Muscle of leg (tissue), 11 donors: Measurements from ENCODE around the gene LYRM1. TPM values are rescaled to one million over a fixed set of nuclear protein-coding genes. Genes with fewer than 3 reads are reported as not detected.

Experiments
- DNase-seq: peaks from one replicate; pipeline ENCODE4 v3.0.0; 2013
- H3K27ac ChIP-seq: one replicate; pipeline ENCODE4 v1.5.1; 2013; ENCODE audit warnings: mild to moderate bottlenecking, low read length, control low read depth
- H3K27me3 ChIP-seq: one replicate; pipeline ENCODE4 v1.6.1; 2013; ENCODE audit warnings: low read length; ENCODE audit not compliant: control insufficient read depth, insufficient read depth
- H3K36me3 ChIP-seq: one replicate; pipeline ENCODE4 v1.6.1; 2013; ENCODE audit warnings: low read length; ENCODE audit not compliant: control insufficient read depth, insufficient read depth
- H3K4me1 ChIP-seq: one replicate; pipeline ENCODE4 v1.6.1; 2013; ENCODE audit warnings: low read length; ENCODE audit not compliant: control insufficient read depth, insufficient read depth
- H3K4me3 ChIP-seq: one replicate; pipeline ENCODE4 v1.5.1; 2013; ENCODE audit warnings: low read length, control low read depth
- H3K9me3 ChIP-seq: replicated peaks from 2 replicates; pipeline ENCODE4 v1.6.1; 2013; ENCODE audit warnings: low read depth, low read length; ENCODE audit not compliant: control insufficient read depth
- WGBS: methylation state at CpG from one replicate; pipeline ENCODE4 v1.1.5; 2013; ENCODE audit warnings: missing lambda C conversion rate; ENCODE audit not compliant: insufficient coverage; 5-methylcytosine and 5-hydroxymethylcytosine counted together
- polyA plus RNA-seq, 8 donors: library from polyadenylated mRNA; unstranded; fragments of 120-200 nt; gene quantifications; one replicate each; pipeline versions ENCODE4 v1.2.1 to v1.2.3, GENCODE V29; 2013; ENCODE audit warnings: inconsistent platforms in 1 of 8, low replicate concordance in 1 of 8; ENCODE audit not compliant: insufficient read length in 8 of 8, insufficient read depth in 1 of 8
- total RNA-seq: library from RNA; stranded (reverse); fragments of 120-200 nt; gene quantifications from one replicate; pipeline ENCODE4 v1.2.4, GENCODE V29; 2013

LYRM1 gene
- total and polyA plus RNA-seq, 9 donors, result 17.1 to 22.8 (median 20.5) TPM

- peak overlapping the region; percentile 99 for H3K27ac ChIP-seq
- peaks cover 5% of the 10 kb centered on the region for H3K36me3 ChIP-seq
- H3K9me3 ChIP-seq, result no peaks in the 10 kb centered on the region
- peak overlapping the region; percentile 90 for H3K4me3 ChIP-seq
- DNase-seq, result no peak
- no peaks in the 10 kb centered on the region for H3K27me3 ChIP-seq
- peaks cover 26% of the 10 kb centered on the region for H3K4me1 ChIP-seq
- 1% methylated on average over 20 of the region's 20 CpGs for WGBS
Observed at GRCh38 chr16:20901068-20901435, 481 bp downstream of the LYRM1 start.

DNA sequence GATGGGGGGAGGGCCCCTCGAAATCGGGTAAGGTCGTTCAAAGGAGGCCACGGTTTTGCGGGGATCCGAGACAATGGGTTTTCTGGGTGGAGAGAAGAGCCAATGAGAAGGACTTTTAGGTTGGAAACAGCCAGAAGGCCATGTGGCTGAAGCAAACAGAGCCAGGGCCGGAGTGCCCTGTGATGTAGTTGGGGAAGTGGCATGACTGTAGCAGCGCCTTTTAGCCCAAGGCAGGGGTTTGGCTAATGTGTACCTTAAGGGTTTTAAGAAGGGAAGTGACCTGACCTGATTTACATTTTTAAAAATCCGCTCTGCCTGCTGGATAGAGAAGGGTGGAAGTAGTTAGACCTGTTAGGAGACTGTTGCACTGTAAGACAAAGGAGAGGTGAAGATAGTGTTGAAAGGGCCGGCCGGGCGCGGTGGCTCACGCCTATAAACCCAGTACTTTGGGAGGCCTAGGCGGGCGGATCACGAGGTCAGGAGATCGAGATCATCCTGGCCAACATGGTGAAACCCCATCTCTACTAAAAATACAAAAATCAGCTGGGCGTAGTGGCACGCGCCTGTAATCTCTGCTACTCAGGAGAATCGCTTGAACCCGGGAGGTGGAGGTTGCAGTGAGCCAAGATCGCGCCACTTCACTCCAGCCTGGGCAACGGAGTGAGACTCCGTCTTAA is 1.0 kb downstream of the LYRM1 start:
- Histone ChIP-seq H3K27ac (peak overlapping the region; percentile 99), H3K4me3 (peak overlapping the region; percentile 90), H3K4me1 (peaks cover 30% of the 10 kb centered on the region), H3K27me3 (no peaks in the 10 kb centered on the region), H3K9me3 (no peaks in the 10 kb centered on the region), H3K36me3 (peaks cover 3% of the 10 kb centered on the region)
- 24% methylated on average over 15 of the region's 27 CpGs for WGBS
- DNase-seq, result peak; percentile 80

- H3K27ac ChIP-seq, result no peak overlapping the region
Observed at GRCh38 chr16:20902426-20902825, 1.9 kb downstream of the LYRM1 start.

DNA sequence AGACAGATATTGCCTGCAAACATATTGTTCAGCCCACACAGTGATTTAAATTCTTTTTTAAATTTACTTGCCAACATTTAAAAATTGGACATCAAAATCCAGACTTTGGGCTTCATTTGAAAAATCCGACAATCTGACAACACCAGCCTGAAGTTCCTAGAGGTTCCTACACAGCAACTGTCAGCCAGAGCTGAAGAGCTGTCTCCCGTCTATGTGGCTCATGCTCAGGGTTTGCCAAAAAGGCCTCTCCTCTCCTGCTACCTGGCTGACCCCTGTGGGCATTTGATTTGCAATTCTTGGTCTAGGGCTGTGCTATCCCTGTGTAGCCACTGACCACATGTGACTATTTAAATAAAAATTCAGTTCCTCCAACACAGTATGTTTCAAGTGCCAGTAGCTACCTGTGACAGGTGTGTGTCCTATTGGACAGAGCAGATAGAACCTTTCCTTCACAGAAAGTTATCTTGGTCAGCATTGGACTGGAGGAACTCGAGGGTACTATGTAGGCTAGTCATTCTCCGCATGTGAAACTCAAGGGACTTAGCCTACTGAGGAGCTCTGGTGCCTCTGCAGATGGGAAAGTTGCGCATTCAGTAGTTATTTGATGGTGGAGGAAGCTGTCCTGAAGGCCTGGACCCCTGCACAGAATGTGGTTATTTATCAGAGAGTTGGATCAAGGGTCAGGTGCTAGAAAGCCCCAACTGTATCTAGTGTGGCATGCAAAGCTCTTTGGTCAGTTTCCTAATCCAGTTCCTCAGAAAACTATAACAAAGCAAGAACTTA is 2.7 kb downstream of the LYRM1 start:
- H3K27me3 ChIP-seq, result no peaks in the 10 kb centered on the region
- no peak for DNase-seq
- H3K36me3 ChIP-seq, result peaks cover 3% of the 10 kb centered on the region
- peak overlapping the region; percentile 79 for H3K27ac ChIP-seq
- no peaks in the 10 kb centered on the region for H3K9me3 ChIP-seq
- WGBS, result 82% methylated on average over 5 of the region's 5 CpGs
- H3K4me1 ChIP-seq, result peaks cover 41% of the 10 kb centered on the region
- no peak overlapping the region for H3K4me3 ChIP-seq

More at GRCh38 chr16:20902426-20902825, 1.9 kb downstream of the LYRM1 start:
- no peak for DNase-seq
- no peaks in the 10 kb centered on the region for H3K9me3 ChIP-seq
- H3K27me3 ChIP-seq, result no peaks in the 10 kb centered on the region
- no peak overlapping the region for H3K4me3 ChIP-seq
- H3K4me1 ChIP-seq, result peaks cover 37% of the 10 kb centered on the region
- H3K36me3 ChIP-seq, result peaks cover 3% of the 10 kb centered on the region
- WGBS, result 80% methylated on average over 1 of the region's 6 CpGs

DNA sequence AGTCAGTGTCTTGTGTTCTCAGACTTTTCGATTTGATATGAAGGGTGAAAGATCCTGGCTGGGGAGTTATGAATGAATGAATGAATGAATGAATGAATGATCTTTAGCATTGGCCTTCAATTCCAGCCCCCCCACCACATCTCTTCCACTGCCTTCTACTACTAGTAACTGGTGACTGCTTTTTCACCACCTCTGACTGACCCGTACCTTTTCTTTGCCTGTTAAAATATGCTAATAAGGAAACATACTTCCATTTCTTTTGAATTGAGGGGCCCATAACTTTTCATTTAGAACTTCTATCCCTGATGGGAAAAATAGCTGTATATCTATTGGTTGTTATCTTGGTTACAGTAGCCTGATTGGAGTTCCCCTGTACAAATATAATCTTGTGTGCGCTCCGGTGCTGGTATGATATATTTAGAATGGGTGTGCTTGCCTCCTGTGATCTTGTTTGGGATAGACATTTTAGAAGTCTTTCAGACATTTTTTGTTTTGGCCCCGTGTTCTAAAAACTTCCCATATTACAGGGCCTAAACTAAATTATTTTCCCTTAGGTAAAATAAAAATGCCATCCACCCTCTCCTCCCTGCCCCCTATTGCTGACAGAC is 3.4 kb downstream of the LYRM1 start:
- no CpG with 5 or more reads among the region's 5 CpGs for WGBS
- H3K4me3 ChIP-seq, result no peak overlapping the region

DNA sequence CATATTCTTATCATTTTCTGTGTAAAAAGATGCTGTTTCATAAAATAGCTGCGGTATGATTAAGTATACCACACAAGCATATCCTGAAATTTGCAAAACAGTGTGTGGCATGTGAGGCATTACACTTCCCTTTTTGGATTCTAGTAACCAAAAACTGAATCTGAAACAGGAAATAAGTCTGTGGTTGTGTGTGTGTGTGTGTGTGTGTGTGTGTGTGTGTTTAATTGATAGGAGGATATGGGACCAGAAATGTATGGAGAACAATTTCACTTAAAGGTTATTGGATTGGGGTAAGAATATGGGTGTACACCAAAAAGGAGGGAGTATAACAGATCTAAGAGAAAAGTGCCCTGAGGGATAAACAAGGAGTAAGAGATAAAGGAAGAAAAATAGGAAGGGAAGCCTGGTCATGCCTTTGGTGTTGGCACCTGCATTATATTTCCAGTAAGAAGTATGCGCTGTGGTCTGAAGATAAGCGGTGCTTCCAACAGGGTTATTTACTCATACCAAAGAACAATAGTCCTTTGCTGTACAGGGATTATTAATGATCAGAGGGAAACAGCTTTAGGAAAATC is 4.0 kb downstream of the LYRM1 start:
- H3K9me3 ChIP-seq, result no peaks in the 10 kb centered on the region
- peak; percentile 69 for DNase-seq
- H3K27ac ChIP-seq, result peak overlapping the region; percentile 79
- no CpG with 5 or more reads among the region's 3 CpGs for WGBS
- no peak overlapping the region for H3K4me3 ChIP-seq
- H3K4me1 ChIP-seq, result peaks cover 34% of the 10 kb centered on the region
- H3K27me3 ChIP-seq, result no peaks in the 10 kb centered on the region
- peaks cover 3% of the 10 kb centered on the region for H3K36me3 ChIP-seq

More for the DNA sequence above, 3.4 kb downstream of the LYRM1 start:
- H3K27me3 ChIP-seq, result no peaks in the 10 kb centered on the region
- H3K27ac ChIP-seq, result peak overlapping the region; percentile 79
- H3K36me3 ChIP-seq, result peaks cover 3% of the 10 kb centered on the region
- H3K4me1 ChIP-seq, result peaks cover 39% of the 10 kb centered on the region
- no peak for DNase-seq
- no peaks in the 10 kb centered on the region for H3K9me3 ChIP-seq

DNA sequence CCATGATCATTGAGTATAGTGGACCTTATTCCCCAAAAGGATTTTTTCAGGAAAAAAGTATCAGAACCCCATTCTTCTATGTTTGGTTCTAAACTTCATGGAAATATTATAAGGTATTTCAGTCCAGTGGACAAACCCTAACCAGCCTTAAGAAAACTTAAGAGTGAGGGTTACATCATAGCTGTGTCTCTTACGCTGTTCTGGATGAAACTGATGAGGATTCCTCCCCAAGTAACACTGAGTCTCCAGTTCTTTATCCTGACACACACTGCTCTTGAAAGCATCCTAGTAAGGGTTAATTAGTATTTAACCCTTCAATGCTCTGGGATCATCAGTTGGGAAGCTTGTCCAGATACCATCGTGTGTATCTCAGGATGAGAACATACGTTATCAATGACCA is 5.0 kb downstream of the LYRM1 start:
- WGBS, result no CpG with 5 or more reads among the region's 3 CpGs
- no peak for DNase-seq
- Histone ChIP-seq H3K27me3 (no peaks in the 10 kb centered on the region), H3K4me1 (peaks cover 34% of the 10 kb centered on the region), H3K4me3 (no peak overlapping the region), H3K9me3 (no peaks in the 10 kb centered on the region), H3K36me3 (peaks cover 3% of the 10 kb centered on the region), H3K27ac (peak overlapping the region; percentile 89)

DNA sequence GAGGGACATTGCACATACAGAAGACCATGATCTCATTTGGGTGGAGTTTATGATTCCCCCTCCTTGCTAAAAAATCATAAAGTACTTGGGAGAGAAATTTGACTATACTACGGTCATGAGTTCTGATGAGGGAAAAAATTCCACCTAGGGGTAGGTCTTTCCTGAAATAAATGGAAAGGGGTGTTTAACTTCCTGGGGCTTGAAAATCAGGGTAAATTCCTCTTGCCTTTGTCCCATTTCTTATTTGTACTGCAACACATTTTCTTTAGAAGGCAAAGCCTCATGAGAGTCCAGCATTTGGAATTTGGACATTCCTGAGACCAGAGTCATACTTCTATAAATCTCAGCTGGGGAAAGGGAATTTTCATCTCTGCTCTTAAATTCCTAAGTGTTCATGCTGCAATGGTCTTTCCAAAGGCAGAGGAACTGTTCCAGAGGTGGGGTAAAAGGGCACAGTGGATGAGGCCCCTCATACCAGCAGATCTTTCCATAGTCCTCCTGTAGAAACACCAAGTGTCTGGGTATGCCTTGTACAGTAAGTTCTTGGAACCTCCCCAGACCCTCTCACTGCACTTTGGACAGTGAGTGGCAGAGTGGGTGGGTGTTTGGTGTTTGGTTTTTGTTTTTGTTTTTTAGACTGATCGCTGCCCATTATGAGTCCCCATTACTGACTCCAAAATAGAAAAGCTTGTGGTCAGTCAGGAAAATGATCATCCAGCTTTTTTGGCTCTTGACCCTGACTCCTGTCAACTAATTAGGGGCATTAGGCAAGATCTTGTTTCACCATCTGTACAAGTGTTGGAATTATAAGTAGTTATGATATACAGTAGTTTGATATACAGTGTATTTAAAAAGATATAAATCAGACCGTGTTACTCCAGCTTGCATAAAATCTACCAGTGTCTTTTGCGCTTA is 6.0 kb downstream of the LYRM1 start:
- H3K4me3 ChIP-seq, result no peak overlapping the region
- H3K27me3 ChIP-seq, result no peaks in the 10 kb centered on the region
- peak; percentile 92 for DNase-seq
- WGBS, result 80% methylated on average over 1 of the region's 4 CpGs
- H3K9me3 ChIP-seq, result no peaks in the 10 kb centered on the region
- H3K36me3 ChIP-seq, result peaks cover 3% of the 10 kb centered on the region
- H3K27ac ChIP-seq, result peak overlapping the region; percentile 89
- H3K4me1 ChIP-seq, result peaks cover 29% of the 10 kb centered on the region

- no CpG with 5 or more reads among the region's 2 CpGs for WGBS
- peak; percentile 87 for DNase-seq
Observed at GRCh38 chr16:20910781-20911321, 10.3 kb downstream of the LYRM1 start.

More at GRCh38 chr16:20910781-20911321, 10.3 kb downstream of the LYRM1 start:
- Histone ChIP-seq H3K27me3 (no peaks in the 10 kb centered on the region), H3K4me1 (peaks cover 16% of the 10 kb centered on the region), H3K4me3 (no peak overlapping the region), H3K27ac (peak overlapping the region; percentile 66), H3K36me3 (no peaks in the 10 kb centered on the region), H3K9me3 (no peaks in the 10 kb centered on the region)
